ENCODE measurements around the gene FAM9C.
"Not testable (repeated sequence)": the region's sequence is repeated elsewhere in the genome, so short reads cannot be mapped to it uniquely, and the experiment has no call there.

The FAM9C gene

GRCh38 chrX:13026877-13027652, 17.4 kb downstream of the FAM9C start:
- in situ Hi-C loops (cut with HindIII; ENCODE audit: low sequenced_read_pairs) = no loop called here
- no peak for DNase-seq (ENCODE audit: low read depth)
- TF ChIP-seq CTCF (IDR thresholded peaks at IDR 0.05; ENCODE audit: low read depth, low read length, missing control alignments) = no peak
- H3K4me3 ChIP-seq (ENCODE audit: low read depth, low read length) = no peak overlapping the region

GRCh38 chrX:13024986-13025385, 19.4 kb downstream of the FAM9C start:
- in situ Hi-C loops (cut with HindIII; ENCODE audit: low sequenced_read_pairs) = no loop called here

DNA sequence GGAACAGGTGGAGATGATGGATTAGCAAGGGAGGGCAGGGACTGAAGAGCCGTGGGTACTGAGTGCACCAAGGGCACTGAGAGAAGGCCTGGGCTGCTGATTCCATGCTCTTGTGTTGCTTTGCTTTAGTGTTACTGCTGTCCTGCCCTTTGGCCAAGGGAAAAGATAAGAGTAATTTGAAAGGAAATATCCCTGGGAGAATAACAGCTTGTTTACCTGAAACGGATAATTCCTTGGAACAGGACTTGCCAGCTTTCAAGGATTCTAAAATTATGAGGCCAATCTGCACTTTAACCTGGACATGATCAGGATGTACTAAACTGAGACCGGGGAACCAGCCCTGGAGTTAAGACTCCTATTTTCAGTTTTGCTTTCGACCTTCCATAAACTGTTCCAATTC, 20.4 kb downstream of the FAM9C start:
- in situ Hi-C loops (cut with HindIII; ENCODE audit: low sequenced_read_pairs) = no loop called here
- no peak for DNase-seq (ENCODE audit: low read depth)
- TF ChIP-seq CTCF (IDR thresholded peaks at IDR 0.05; ENCODE audit: low read depth, low read length, missing control alignments) = no peak
- no peak overlapping the region for H3K4me3 ChIP-seq (ENCODE audit: low read depth, low read length)

More at GRCh38 chrX:13024986-13025385, 19.4 kb downstream of the FAM9C start:
- H3K4me3 ChIP-seq (ENCODE audit: low read depth, low read length) = no peak overlapping the region
- no peak for DNase-seq (ENCODE audit: low read depth)
- no peak for TF ChIP-seq CTCF (IDR thresholded peaks at IDR 0.05; ENCODE audit: low read depth, low read length, missing control alignments)

DNA sequence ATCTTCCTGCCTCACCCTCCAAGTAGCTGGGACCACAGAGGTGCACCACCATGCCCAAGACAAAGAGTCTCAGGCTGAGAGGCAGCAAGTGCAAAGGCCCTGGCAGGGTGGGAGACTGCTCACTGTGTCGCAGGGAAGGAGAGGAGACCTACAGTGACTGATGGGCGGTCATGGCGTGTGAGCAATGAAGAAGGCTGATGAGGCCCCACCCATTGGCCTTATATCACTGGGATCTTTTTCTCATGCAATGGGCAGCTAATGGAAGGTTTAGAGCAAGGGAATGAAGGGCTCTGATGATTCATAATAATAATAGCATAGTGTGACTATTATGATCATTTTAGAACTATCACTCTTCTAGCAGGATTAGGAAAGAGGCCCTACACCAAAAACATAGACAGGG, 20.9 kb downstream of the FAM9C start:
- in situ Hi-C loops (cut with HindIII; ENCODE audit: low sequenced_read_pairs) = no loop called here
- TF ChIP-seq CTCF (IDR thresholded peaks at IDR 0.05; ENCODE audit: low read depth, low read length, missing control alignments) = no peak
- H3K4me3 ChIP-seq (ENCODE audit: low read depth, low read length) = no peak overlapping the region
- DNase-seq (ENCODE audit: low read depth) = no peak

DNA sequence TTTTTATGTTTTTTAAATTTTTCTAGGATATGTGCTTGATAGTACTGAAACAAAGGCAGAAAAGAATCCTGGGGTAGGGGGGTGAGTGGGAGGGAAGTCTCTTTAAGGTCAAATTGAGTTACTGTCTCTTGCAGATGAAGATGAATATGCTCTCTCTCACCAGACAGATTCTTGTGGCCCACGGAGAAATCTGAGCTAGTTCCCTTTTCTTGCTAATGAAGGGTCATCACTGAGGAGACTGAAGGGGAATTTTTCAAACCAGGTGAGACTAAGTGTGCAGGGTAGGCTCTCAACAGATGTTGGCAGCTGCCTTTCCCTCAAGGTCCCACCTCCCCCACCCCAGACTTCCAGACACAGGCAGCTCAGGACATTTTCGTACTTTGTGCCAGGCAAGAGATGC, 21.5 kb downstream of the FAM9C start:
- DNase-seq (ENCODE audit: low read depth) = no peak
- H3K4me3 ChIP-seq (ENCODE audit: low read depth, low read length) = no peak overlapping the region
- no peak for TF ChIP-seq CTCF (IDR thresholded peaks at IDR 0.05; ENCODE audit: low read depth, low read length, missing control alignments)
- in situ Hi-C loops (cut with HindIII; ENCODE audit: low sequenced_read_pairs) = no loop called here

GRCh38 chrX:13016731-13017130, 27.7 kb downstream of the FAM9C start:
- in situ Hi-C loops (cut with HindIII; ENCODE audit: low sequenced_read_pairs); DNase-seq (ENCODE audit: low read depth): not testable (repeated sequence)

GRCh38 chrX:13015536-13016236, 28.7 kb downstream of the FAM9C start:
- no peak for DNase-seq (ENCODE audit: low read depth)
- in situ Hi-C loops (cut with HindIII; ENCODE audit: low sequenced_read_pairs) = no loop called here
- H3K4me3 ChIP-seq (ENCODE audit: low read depth, low read length) = no peak overlapping the region
- TF ChIP-seq CTCF (IDR thresholded peaks at IDR 0.05; ENCODE audit: low read depth, low read length, missing control alignments) = no peak

More at GRCh38 chrX:13016731-13017130, 27.7 kb downstream of the FAM9C start:
- H3K4me3 ChIP-seq (ENCODE audit: low read depth, low read length) = not testable (repeated sequence)

All from astrocyte of the cerebellum (primary cell).